Stimulated activated CD4-positive, alpha-beta T cell treated with anti-CD3 and anti-CD28 coated beads, Interleukin-1b, Interleukin-23, amount 100 ng/mL, for 1 hour (primary cell): ENCODE results near the gene RHAG.
"Not testable (repeated sequence)": the region's sequence is repeated elsewhere in the genome, so short reads cannot be mapped to it uniquely, and the experiment has no call there.

Experiments
- DNase-seq, 2 donors: peaks; one replicate each; pipeline ENCODE4 v3.0.0-alpha.2; 2020; ENCODE audit warnings: low read depth in 2 of 2

The RHAG gene

DNA sequence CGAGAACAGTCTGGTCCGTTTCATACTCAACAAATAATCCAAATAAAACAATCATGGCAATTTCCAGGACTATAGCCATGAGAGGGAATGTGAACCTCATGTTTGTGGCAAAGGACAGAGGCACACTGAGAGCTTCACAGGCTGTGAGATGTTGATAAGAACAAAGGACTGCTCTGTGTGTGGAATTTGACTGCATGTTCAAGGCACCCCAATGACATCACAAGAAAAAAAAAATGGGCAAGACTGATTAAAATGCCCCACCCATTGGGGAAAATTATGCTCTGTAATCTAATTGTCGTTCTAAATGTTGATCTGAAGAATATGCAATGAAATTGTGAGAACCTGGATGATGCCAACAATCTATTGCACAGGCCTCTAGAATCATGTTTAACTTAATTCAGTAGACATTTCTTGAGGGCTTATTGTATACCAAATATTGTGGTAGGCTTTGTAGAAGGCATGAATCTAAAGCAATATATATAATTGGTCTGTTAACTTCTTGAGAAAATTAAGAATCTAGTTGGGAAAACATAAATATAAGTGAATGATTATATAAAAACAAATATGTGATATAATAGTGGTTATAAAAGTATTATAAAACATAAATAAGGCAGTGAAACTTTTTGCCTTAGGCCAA, at the start of gene RHAG:
Gene RHAG, minus strand, starts transcription at position 127 of the 637 bp plus-strand sequence. Its CDS starts 27 bp downstream, at position 100.
- DNase-seq, result no peak

DNA sequence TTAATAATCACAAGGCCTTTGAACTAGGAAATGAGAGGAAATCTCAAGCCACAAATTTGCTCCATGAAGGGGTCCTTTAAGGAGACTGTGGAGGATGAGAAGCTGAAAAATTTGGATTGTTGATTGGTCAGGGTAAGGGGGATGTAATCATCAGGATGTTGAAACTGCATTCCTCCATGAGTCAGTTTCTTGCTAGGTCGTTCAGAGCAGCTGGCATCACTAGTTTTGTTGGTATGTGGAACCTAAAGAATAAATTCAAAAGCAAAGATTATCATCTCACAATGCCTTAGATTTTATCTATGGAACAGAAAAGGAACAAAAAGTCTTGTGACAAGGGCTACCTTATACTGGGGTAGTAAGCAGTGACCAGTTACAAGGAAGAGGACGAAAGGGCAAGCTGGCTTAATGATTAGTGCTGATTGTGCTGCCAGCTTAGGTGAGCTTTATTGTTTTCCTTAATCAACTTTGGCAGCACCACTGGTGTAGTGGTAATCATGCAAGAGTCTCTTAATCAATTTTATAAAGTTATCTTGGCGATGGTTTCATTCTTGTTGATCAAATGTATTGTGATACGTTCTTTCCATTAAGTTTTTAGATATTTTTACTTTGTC, 40.1 kb upstream of the RHAG start:
- DNase-seq, result no peak

DNA sequence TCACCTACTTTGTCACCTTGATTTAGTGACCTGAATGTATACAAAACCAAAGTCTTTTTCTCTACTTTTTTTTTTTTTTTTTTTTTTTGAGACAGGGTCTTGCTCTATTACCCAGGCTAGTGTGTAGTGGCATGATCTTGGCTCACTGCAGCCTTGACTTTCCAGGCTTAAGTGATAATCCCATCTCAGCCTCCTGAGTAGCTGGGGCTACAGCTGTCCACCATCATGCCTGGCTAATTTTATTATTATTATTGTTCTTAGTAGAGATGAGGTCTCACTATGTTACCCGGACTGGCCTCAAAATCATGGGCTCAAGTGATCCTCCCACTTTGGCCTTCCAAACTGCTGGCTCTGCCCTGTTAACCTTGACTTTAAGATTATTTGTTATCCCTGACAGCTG, 39.2 kb upstream of the RHAG start:
- no peak for DNase-seq

DNA sequence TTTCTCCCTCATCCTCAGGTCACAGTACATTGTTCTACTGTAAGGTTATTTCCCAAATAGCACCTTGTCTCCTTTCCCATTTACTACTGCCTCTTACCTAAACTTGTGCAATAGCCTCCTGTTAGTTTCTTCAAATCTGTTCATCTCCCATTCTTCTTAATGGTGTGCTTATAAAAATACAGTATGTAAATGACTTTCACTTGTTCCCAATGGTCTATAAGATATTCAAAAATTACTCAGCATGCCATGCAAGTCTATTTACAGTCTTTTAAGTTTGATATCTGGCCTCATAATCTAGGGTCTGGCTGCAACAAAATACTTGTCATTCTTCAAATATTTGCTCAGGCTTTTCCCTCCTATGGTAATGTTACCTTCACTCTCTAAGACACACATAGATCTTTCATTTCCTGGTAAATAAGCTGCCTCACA, 31.5 kb upstream of the RHAG start:
- no peak for DNase-seq

DNA sequence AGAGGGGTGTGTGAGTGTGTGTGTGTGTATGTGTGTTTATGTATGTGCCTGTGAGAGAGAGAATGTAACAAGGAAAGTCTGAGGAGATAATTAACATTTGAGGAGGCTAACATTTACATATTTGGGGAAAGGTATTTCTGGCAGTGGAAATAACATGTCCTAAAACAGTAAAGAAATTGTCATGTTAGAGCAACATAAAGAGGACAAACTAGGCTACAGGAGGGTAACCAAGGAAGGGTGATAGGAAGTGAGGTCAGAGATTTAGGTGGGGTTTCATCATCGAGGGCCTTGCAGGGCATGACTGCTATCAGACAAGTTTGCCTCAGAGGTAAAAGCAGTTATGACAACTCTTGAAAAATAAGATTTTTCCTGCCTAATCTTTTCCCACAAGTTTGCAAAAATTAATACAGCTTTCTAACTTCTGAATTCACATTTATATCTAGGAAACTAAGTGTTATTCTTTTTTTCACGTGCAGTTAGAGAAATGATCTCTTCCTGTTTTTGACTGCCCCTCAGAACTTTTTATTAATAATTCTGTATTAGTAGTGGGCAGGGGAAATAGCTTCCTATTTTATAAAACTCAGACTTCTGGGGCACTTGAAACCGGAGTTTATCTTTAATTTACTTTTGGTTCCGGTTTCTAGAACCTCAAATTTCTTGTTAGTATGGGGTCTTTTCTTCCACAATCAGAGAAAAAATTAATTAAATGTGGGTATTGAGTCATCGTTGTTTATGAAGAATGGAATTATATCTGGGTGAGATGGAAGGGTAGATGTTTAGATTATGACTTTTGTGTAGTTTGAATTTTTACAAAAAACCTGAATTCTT, 30.5 kb upstream of the RHAG start:
- DNase-seq, result no peak

DNA sequence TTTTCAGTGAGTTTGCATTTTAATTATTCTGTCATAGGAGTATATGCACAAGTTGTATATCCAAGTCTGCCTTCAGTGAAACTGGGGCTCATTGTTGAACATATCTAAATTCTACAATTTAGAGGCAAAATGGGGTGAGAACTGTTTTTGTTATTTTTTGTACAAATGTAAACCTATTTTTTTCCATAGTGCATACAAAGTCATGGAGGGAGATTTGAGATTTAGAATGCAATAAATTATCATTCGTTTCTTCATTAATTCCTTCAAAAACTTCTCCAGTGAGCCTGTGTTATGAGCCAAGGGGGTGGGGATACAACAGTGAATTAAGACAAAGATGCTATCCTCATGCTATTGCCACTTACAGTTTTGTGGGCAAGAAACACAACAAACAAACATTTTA, 29.8 kb upstream of the RHAG start:
- DNase-seq, result no peak

DNA sequence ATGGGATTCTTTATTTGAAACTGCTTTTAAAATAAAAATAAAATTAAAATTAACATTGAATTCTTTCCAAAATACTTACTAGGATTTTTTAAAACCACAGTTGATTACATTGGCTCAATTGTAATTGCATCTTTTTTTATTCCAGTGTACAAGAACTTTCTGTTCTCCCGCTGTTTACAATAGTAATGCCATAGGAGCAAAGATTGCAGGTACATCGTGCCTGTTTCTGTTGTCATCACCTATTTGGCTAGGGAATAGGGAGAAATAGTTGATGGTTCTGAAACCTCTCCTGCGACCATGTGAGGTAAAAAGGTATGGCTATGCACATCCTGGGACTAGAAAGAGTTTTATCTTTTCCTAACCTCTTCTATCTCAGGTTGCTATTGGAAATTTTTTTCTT, 28.2 kb upstream of the RHAG start:
- DNase-seq, result no peak

DNA sequence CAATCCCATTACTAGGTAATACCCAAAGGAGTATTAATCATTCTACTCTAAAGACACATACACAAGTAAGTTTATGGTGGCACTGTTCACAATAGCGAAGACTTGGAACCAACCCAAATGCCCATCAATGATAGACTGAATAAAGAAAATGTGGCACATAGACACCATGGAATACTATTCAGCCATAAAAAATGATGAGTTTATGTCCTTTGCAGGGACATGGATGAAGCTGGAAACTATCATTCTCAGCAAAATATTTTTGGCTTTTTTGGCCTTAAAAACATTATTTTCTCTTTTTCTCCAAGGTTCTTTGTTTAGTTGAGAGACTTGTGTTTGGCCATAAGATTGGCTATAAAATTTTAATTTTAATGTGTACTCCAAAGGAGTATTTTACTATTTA, 27.4 kb upstream of the RHAG start:
- not testable (repeated sequence) for DNase-seq

DNA sequence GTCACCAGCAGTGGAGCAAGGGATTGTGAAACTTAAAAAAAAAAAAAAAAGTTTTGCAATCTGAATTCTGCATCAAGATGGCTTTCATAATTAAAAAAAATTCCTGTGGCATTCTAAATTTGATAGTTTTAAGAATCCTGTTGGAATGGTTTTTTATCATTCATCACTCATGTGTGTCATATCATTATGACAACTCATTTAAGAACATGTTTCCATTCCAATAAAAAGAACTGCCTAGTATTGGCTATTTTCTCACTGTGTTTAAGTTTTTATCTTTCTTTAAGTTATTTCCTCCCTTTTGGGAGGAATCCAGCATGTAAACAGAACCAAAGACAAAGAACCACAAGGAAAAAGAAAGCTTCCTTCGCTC, 26.2 kb upstream of the RHAG start:
- DNase-seq, result no peak

DNA sequence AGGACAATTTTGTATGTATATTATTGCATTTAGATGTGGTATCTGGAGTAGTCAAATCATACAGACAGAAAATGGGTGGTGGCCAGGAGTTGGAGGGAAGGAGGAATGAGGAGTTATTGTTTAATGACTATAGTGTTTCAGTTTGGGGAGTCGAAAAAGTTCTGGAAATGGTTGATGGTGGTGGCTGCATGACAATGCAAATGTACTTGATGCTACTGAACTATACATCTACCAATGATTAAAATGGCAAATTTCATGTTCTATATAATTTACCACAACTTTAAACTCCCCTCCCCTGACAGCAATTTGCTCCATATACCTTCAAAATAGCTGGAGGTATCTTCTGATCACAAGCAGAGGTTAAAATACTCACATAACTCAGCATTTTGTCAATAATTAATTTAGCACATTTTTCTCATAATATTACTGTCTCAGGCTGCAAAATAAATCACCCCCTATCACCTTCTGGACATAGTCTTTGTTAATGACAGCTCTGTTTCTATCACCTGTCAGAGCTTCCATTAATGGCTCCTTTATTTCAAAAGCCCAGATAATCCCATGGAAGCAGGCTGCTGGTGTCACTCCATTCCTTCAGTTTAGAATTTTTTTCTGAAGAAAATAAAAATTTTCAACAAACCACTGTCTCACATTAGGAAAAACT, 25.7 kb upstream of the RHAG start:
- DNase-seq, result no peak

DNA sequence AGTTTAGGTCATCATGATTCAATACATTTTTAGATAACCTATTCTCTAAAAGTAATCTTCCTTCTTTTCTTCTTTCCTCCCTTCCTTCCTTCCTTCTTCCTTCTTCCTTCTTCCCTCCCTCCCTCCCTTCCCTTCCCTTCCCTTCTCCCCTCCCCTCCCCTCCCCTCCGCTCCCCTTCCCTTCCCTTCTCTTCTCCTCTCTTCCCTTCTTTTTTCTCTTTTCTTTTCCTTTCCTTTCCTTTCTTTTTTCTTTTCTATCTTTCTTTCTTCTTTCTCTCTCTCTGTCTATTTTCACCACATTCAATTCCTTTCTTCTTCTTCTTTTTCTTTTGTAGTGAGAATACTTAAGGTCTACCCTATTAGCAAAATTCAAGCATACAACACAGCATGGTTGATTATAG, 17.3 kb upstream of the RHAG start:
- DNase-seq, result no peak

DNA sequence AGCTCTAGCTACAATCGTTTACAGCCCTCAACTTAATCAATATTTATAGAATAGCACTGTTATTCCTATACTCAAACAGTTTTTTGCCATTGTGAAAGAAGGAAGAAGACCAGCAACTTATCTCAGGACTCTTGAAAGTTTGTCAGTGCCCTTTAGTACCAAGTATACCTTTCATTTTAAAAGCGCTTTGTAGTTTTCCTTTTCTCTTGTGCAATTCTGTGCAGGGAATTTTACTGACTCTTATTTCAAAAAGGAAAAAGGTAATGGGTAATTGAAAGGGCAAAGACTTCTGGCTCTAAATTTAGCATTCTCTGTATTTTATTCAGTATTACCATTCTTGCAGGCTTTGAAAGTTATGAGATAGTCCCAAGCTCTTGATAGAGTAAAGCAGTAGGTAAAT, 16.8 kb upstream of the RHAG start:
- DNase-seq, result no peak

DNA sequence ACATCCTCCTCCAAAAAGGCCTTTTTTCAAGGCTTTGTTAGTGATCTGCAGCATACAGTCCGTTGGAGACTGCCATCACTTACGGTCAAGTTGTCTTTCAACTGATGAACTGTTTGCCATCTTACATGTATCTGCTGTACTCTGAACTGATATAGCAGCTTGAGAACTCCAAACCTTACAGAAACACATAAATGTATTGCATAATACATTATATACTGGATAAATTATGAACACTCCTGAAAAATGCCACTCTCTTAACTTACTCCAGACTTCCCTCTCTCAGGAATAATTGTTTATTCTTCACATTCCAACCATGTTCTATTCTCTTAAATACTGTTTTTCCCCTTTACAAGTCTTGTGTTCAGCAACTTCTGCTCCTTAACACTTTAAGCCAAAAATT, 14.6 kb upstream of the RHAG start:
- DNase-seq, result no peak

DNA sequence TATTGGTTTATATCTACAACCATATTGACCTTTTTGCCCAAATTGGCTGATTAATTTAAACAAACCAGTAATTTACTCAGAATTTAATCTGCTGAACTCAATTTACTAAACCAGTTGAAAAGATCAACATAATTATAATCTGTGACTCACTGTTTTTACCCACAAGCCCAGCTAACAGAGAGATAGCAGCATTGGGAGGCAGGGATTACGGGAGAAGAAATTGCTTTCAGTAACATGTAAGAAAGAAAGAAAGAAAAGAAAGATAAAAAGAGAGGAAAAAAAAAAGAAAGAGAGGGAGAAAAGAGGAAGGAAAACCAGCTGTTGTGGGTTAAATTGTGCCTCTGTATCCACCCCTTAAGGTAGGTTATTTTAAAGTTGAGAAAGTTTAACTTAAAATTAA, 13.3 kb upstream of the RHAG start:
- DNase-seq, result no peak

DNA sequence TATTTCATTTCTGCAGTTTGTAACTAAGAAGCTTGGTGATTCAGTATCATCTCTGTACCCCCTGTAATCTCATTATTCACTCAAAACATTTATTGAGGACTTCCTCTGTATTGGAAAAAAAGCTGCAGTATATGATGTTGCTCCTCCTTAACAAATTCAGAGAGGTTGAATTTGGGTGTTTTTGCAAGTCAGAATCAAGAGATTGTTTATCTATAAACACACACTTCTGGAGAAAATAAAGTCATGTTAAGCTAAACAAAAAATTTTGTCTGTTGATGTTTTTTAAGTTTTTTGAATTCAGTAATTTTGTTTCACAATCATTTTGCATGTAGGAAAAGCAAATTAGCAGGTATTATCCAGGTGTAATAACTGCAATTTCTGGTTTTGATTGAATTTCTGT, 11.4 kb upstream of the RHAG start:
- DNase-seq, result no peak

DNA sequence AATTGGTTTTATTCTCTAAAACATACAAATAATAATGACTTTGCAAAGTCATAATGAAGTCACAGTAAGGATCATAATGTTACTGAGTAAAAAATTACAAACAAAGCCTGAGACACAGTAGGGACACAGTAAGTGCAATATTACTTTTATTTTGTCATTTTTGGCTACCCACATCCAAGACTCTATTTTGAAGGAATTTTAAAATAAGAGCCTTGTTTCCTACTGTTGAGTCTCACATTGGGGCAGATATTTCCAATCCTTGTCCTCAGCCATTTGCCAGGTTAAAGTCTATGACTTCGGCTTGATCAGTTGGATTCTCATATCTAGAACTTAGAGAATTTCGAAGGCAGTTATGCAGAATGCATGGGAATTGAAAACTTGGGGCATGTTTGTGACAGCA, 10.8 kb upstream of the RHAG start:
- DNase-seq, result no peak

DNA sequence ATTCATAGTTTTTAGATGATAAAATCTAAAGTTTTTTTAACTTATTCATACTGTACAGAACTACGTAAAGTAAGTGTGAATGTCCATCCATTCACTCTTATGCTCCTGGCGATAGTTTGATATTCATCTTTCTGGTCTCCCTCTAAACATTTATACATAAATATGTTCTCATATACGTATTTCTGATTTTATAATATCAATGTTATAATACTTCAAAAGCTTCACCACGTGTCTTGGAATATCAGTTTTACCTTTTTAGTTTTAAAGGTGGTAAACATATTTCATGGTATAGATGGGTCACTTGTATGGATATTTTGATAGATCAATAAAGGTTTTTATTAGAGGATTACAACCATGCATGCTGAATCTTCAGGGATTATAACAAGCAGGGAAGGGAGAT, 10.3 kb upstream of the RHAG start:
- DNase-seq, result no peak

DNA sequence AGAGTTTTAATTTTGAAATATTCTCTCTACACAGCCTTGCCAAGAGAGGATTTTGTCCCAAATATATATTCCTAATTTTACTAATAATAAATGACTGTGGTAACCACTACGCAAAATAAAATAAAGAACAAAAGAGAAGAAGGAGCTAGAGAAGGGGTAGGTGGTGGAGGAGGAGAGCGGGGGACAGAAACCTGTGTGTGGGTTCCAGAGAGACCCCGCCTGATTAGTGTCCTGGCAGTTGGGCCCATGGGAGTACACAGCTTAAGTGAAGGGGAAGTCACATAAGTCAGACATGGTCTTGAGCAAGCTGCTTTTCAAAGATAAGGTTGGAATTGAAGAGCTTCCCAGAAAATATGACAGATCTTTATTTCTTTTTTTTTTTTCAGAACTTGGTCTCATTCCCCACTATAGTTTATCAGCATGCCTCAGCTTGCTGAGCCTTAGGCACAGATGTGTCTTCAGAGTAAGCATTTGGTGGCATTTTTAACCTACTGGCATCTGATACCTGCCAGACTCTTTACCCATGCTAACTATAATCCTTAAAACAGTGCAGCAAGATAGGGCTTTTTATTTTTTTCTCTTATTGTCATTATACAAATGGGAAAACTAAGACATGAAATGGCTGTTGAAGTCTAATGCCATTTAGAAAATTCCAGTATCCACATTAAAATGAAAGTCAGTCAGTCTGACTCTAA, 9.6 kb upstream of the RHAG start:
- DNase-seq, result no peak

DNA sequence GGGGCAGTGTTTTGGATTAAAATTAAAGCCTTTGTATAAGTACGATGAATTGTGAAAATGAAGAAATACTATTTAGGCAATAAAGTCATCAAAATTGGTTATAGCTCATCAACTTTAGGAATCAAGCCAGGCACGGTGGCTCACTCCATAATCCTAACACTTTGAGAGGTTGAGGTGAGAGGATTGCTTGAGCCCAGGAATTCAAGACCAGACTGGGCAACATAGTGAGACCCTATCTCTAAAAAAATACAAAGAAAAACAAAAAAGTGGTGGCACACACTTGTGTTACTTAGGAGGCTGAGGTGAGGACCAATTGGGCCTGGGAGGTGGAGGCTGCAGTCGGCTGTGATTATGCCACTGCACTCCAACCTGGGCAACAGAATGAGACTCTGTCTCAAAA, 8.5 kb upstream of the RHAG start:
- no peak for DNase-seq

DNA sequence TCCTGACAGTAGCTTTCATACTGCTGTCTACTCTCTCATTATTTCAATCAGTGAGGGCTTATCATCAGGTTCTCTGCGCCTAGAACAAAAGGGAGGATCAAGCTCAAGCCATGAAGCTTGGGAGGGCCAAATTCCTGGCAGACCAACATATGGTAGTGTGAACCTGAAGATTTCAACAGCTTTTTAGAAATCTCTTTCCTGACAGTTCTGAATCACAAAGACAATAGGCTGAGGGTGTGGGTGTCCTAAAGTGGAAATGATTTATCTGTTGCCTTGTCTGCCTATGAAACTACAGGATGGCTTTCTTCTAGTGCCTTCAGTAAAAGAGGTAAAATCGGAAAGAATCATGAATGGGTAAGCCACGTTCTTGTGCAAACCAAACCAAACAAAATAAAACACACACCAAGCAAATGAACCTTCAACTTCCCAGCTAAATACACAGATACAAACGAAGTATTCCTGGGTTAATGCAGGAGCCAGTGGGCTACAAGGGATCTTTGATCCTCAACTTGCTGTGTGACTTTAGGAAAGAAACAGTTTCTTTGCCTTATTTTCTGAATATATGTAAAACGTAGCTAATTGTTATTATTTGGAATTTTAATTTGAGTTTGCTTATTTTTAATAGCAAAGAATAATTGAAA, 2.7 kb upstream of the RHAG start:
- no peak for DNase-seq

DNA sequence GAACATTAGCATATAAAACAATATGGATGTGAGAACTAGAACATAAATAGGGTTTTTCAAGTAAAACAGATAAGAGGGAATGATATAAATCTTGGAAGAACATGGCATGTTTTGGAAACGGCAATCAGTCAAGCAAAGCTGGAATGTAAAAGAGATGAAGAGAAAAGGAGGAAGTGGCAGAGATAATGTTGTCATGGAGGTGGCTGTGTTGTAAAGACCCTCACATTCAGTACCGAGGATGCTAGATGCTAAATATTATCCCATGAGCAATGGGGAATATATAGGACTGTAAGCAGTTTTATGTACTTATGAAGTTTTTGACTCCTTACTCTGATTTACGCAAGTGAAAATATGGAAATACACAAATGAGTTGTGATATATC, 702 bp upstream of the RHAG start:
- DNase-seq, result no peak
